Measurements from ENCODE around the gene ZFAND3.

Gene ZFAND3

DNA sequence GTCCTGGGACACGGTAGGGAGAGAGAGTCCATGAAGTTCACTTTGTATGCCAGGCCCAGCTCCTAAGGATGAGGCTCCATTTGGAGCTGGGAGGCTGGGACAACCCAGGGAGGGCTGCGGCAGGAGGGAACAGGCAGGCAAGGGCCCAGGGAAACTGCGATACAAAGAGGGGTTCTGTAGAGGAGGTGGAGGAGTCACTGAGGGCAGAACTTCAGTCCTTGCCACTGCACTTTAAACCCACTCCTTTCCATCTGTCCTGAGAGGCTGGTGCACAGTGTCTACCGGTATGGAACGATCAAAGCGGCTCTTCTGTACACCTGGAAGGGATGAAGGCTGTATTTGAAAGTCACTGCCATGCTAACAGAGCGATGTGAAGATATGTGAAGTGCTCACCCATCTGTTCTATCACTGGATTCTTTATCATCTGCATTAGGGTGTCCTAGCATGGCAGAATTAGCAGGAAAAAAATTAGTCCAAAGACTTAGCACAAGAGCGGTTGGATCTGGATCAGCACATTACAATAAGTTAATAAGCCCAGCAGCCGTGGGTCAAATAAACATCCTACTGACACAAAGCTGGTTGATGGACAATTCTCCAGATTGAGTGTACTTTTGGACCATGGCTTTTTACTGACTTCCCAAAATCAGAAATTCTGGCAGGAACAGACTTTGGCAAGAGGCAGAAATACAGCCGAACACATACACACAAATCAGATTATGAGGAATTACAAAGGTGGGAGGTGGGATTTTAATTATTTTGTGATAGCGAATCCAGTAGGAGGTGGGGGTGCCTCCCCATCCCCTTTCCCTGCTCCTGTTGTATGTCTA lies 20.9 kb upstream of the ZFAND3 start:
- DNase-seq = no peak

DNA sequence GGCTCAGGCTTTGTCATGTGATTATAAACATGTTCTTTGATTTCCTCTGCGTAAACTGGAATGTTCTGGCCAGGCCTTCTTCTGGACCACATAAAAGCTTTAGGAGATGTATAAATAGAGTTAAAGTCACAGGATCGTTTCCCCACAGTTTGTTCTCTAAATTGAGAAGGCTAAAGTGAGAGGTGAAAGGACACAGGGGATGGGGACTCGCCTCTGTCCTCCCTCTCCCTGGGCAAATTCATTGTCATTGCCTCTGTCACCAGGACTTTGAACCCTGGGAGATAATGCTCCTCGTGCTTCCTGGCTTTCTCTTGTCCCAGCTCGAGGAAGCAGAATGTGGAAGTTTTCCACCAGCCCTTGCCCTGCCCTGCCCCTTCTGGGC lies 20.3 kb upstream of the ZFAND3 start:
- DNase-seq = no peak

DNA sequence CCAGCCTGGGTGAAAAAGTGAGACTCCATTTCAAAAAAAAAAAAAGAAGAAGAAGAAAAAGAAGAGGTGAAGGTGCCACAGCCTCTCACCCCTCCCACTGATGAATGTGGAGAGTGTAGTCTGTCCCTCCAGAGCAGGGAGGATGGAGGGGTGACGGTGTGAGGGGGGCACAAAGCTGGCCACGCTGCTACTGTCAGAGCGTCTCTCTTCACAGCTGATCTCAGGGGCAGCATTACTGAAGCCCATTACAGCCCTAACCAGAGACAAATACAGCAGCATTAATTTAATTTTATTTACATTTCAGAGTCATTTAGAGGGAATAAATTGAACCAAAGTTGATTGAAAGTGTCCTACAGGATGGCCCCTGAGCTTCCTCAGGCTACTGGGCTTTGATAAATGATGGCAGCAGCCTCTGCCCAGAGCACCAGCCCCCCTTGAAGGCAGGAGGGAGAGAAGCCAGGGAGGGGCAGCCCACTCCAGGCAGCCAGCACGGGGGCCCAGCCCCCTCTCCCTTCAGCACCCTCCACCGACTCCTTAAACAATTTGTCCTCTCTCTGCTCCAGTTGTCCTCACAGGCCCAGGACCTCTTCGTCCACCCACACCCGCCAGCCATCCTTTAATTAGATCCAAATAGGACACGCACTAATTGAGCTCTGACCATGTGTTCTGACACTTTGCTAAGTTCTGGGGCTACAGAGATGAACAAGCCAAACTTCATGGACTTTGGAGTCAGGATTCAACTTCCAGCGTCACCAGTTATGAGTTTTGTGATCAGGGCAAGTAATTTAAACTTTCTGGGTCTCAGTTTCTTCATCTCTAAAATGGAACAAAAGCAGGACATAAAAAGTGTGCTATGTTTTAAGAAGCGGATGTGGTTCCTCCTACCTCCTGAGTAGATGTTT lies 18.6 kb upstream of the ZFAND3 start:
- no peak for DNase-seq

DNA sequence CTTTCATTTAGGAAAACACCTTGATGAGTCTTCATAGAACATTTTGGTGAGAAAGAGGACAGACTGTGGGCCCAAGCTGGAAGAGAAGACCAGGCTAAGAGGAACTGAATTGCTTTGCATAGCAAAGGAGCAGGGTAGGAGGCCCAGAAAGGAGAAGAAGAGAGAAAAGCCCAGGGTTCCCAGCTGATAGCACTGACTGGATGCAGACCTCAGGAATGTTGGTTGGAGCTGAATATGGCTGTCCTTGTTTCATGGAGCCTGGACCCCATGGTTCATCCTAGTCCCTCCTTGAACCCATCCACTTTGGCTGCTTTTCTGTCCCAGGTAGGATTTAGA lies 18.0 kb upstream of the ZFAND3 start:
- no peak for DNase-seq

DNA sequence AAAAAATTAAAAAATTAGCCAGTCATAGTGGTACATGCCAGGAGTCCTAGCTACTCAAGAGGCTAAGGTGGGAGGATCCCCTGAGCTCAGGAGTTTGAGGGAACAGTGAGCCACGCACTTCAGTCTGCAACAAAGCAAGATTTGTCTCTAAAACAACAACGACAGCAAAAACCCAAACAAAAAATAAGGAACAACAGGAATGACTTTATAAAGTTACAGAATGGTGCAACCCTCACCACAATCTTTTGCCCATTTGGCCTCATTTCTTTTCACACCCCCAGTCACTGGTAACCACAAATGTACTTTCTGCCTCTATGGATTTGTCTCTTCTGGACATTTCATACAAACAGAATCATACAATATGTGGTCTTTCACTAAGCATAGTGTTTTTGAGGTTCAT lies 16.7 kb upstream of the ZFAND3 start:
- DNase-seq = no peak

DNA sequence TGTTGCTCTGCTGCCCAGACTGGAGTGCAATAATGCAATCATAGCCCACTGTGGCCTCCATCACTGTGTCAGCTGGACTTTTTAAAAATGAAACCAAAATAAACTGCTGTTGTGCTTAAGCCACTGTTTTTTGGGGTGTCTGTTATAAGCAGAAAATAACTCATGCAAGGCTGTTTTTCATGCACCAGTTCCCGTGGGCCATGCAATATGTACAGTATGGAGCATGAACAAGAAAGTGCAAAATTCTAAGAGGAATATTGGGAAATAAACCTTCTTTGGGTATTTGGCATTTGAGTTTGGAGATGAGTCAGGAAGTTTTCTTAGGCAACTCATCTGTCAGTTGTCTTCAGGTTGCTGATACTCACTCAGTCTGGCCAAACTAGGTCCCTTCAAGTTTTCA lies 14.9 kb upstream of the ZFAND3 start:
- no peak for DNase-seq

DNA sequence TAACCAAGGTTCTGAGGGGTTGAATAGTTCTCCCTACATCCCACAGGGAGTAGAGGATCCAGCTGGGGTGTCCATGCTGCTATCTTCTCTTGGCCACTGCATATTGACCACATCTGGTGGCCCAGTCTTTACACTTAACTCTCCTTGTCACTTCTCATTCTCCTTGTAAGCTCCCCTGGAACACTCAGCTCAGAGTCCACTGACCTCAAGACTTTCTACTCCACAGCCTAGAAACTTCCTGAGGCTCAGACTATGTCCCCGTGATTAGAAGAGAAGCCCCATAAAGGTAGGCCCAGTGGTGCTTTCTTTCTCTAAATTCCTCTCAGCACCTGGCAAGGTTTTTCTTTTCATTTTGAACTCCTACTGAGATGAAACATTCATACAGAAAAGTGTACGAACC lies 13.3 kb upstream of the ZFAND3 start:
- DNase-seq = no peak

DNA sequence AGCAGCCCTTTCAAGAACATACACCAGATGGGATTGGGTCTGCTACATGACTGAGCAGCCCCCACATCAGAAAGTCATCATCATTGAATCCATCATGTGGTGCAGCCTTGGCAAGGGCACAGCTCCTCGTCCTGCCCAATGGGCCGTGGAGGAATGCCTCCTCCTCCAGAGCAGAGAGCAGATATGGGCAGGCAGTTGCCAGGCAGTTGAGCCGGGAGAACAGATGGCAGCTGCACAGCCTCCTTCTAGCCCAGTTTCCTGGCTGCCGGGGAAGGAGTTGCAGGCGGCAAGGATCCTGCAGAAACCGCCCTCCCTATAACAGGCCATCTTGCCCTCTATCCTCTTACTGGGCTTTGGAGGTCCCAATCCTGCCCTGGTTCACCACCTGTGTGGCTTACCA lies 11.9 kb upstream of the ZFAND3 start:
- peak; percentile 25 for DNase-seq

DNA sequence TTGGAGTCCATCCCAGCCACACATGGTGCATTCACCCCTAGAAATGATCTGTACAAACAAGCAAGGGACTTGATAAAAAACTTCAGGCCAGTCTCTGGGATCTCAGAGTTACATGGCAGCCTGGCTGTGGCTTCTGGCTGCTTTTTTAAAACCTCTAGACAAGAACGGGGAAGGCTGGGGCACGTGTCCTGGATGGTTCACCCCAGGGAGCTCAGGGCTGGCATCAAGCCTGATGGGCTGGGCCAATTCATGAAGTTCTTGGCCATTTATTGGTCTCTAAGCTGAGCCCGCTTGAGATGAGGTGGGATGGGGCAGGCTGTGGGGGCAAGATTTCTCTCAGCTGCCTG lies 10.4 kb upstream of the ZFAND3 start:
- no peak for DNase-seq

DNA sequence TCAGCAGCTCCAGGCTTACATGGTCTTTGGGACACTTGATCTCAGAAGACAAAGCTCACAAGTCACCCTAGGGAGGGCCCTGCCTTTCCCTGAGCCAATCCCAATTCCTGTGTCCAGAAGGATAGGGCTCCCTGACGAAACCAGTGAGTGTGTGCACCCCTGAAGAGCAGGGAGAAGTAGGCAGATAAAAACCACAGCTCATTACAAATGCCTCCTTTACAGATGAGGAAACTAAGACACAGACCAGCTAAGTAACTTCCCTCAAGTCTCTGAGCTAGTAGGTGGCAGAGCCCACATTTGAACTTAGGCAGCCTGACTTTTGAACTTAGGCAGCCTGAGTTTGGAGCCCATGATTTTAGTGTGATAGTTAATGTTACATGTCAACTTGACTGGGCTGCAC lies 6.7 kb upstream of the ZFAND3 start:
- DNase-seq = no peak

DNA sequence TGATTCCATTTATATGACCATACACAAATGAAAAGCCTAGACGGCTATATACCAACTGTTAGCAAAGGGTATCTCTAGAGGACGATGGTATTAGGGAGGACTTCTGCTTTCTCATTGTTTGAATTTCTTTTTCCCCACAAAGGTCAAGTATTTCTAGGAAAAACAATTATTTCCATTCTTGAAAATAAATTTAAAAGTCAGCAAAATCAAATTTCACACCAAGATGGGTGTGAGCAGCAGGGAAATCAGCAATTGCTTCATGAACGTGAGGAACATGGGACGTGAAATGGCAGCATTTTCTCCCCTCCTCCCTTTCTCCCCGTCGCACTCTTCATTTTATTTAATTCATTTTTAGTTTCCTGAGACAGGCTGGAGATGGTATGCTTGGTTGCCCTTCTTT lies 5.2 kb upstream of the ZFAND3 start:
- no peak for DNase-seq

DNA sequence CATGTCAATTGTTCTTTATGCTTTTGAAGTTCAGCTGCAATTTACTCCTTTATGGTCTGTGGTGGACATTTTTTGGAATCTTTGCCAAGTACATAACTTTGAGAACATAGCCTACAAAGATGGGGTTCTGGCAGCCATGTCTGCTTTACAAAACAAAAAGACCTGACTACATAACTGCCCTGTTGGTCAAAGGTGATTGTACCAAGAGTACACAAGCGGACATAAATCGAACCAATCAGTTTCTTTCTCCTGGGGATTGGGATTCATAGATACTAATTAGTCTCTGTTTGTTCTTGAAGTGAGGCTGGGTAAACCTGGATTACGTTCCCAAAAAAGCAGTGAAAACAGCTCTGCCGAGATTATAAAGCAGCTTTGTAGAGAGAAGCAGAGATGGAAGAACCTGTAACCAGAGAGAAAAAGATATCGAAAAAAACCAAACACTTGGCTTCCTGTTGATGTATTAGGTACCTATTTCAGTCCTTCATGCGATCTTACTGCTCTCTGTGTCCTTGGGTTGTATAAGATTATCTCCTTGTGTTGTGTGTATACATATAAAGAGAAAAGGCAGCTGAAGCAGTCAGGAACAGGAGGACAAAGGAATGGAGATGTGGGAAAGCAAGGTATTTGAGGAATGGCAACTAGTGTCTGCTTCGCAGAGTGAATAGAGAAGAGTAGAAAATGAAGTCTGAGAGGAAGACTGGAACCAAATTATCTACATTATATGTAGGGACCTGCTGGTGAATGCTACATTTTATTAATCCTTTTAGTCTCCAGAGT lies 2.7 kb upstream of the ZFAND3 start:
- DNase-seq = no peak

DNA sequence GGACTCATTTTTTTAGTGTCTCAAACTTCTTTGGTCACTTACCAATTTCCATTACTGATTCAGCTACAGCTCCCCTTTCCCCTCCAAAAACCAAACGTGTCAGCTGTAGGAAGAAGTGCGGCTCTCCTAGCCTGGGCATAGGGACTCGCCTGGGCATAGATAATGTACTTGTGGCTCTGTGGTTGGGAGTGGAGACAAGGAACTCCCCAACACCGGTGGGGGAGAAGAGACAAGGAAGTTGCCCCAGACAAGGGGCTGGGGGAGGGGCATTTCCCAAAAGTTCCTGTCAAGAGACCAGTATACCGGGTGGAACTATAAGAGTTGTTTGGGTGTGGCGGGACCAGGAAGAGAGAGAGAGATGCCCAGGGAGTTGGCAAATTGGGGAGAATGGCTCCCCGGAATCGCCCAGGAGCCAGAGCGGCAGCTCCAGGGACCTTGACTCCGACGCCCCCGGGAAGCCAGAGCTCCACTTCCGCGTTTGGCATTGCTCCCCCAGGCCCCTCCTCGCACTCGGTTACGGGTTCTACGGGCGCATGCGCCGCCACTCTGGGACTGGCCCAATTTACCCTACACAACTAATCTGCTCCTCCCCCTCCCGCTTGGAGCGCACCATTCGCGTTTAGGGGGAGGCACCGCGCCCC lies 871 bp upstream of the ZFAND3 start:
- DNase-seq = peak; percentile 99

DNA sequence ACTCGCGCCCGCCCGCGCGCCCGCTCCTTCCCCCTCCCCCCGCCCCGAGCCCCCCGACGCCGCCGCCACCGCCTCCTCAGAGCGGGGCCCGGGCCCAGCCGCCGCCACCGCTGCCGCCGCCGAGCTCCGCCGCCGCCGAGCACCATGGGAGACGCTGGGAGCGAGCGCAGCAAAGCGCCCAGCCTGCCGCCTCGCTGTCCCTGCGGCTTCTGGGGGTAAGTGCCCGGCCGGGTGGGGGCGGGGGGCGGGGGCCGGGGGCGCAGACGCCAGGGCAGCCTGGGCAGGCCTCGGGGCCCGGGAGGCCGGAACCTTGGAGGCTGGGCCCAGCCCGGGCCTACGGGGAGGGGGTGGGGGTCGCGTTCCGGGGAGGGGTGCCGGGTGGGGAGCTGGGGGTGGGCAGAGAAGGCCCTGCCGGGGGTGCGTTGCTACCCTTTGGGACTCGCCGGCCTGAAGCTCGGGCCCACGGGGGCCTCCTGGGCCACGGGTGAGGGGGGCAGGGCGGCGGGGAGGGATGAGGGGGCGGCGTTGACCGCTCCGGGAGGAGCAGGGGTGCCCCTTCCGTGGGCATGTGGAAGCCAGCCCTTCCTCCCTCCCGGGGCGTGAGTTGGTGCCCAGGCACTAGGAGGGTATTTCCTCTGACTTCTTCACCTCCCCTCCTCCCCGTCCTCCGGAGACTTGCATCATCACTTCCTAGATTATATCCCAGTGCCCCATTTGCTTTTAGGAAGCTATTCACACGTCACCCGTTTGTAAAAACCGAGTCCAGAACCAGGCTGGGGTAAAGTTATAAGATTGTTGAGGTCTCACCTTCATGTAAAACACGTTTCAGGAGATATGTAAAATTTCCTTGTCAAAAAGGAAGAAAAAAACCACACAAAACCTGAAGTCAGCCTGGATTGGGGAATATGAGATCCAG lies 533 bp downstream of the ZFAND3 start:
- DNase-seq = peak; percentile 25

DNA sequence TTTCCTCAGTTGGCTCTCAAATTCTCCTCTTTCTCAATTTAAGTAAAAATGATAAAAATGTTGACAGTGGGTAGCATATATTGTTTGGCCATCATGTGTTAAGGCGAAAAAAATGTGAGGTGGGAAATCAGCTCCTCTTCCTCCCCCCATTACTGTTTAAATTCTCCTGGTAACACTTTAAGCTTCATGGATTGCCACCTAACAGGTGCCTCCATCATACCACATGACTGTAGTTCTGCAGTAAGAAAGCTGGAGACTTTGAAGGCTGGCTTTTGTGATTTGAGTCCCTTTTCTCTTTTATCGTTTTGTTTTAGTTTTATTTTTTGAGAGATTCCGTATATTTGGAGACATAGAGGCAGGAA lies 1.2 kb downstream of the ZFAND3 start:
- no peak for DNase-seq

DNA sequence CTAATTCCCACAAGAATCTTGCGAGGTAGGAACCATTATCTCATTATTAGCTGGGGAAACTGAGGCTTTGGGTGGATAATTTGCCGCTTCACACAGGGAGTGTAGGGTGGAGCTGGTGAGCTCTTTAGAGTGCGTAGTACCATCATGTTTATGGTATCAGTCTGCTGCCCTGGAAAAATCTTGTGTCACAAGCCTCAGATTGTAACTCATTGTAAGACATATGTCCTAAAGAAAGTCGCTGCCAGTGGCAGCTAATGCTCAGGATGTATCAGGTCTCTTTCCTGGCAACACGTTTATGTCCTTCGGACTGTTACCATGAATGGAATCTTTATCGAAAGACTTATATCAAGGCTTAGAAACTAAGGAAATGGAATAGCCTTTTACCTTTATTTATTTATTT lies 1.9 kb downstream of the ZFAND3 start:
- no peak for DNase-seq

DNA sequence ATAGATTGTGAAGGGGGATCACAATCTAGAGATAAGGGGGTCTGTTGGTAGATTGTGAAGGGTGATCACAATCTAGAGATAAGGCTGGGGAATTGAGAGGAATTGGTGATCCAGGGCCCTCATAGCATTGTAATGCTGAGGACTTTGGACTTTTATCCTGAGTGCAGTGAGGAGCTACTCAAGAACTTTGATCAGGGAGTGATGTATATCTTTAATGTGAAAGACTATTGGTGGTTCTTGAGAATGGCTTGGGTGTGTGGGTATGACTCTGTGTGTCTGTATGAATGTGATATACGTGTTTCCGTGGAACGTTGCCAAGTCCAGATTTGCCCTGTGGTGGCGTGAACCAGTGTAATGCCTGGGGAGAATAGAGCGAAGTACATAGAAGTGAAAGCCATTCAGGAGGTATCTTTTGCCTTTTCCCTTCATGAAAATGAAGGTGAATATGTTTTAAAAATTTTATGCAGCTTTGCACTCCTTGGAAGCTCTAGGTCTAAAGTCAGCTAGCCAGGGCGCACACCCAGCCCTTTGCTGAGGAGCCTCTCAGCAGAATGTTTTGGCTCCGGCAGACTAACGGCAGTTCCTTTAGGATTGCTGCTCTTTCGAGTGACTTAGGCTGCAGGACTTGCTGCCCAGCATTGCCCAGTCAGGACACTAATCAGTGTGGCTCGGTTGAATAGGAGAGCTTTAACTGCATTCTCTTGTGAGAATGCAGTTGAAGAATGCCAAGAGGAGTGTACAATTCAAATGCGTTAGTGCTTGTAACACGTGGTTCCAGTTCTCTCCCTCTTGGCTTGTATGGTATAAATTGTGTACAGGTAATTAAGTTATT lies 3.5 kb downstream of the ZFAND3 start:
- no peak for DNase-seq

DNA sequence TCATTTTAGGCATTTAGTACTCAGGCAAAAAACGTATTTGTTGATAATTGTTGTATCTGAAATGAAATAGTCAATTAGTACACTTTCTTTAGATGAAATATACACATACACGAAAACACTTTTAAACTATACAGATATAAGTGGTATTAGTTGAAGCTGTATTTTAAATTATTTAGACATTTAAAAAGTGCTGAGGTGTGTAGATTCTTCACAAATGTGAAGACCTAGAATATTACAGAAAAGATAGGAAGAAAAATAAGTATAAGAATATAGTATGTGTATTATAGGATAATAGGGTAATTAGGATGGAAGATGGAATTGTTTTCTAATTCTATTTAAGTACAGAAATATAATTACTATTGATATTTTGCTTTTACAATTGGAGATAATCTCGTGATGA lies 4.6 kb downstream of the ZFAND3 start:
- no peak for DNase-seq

DNA sequence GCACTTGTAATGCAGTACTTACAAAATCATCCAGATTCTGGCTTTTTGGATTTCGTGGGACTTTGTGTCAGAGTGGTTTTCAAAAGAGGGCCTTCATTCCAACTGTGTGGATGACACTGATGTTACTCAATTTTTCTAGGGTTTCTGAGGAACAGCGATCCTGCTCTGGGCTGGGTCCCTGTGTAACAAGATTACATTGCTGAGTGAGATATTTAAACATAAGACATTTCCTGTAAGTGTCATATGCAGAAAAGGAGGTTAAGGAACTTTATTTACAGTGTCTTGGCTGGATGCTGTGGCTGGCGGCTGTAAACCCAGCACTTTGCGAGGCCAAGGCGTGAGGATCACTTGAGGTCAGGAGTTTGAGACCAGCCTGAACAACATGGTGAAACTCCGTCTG lies 6.7 kb downstream of the ZFAND3 start:
- no peak for DNase-seq

DNA sequence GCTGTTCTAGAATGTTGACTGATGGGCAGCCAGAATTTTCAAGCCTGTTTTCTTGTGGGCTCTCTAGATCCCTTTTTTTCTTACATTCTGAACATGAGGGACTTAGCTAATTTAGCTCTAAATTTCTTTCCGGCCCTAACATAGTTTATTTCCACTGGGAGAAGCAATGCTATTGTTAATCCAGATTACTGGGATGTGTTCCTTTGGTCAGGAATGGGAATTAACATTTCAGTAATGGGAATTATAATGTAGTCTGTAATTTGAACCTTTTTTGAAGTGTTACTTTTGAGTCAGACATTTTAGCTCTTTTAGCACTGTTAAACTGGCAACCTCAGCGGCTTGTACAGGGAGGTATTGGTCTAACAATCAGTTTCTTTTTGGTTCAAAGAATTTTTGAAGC lies 7.5 kb downstream of the ZFAND3 start:
- no peak for DNase-seq

DNA sequence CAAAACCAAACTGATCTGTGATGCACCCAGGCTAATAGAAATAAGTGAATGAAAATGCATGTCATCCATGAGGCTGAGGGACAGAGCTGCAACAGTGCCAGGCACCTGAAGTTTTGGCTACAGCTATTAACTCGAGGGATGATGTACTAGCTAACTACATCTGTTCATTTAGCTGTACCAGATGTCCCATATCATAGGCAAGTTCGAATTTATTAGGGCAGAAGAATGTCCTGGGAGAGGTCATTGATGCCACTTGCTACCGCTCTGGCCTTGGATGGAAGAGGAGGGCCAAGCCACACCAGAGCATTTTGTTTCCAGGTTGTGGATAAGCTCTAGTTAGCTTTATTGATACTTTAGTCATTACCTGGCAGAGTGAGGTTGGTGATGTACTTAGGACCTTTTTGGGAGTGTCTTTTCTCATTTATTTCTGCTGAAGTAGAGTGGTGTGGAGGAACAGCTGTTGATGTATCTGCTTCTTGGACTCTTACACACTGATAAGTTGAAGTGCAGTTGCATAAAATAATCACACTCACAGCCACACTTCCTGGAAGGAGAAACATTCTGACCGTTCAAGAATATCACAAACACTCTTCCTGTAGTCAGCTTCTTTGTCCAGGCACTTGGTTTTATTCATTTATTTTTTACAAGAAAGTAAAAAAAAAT lies 8.2 kb downstream of the ZFAND3 start:
- no peak for DNase-seq
